Neural crest cell (in vitro differentiated cells): ENCODE results near the gene KCNK17. TPM values are rescaled to one million over a fixed set of nuclear protein-coding genes. Genes with fewer than 3 reads are reported as not detected.

ENCODE experiments used
- DNase-seq: peaks from one replicate; pipeline ENCODE4 v3.0.0; 2021; ENCODE audit warnings: low read depth, mixed read lengths, low spot score
- H3K27ac Mint-ChIP-seq: one replicate; pipeline ENCODE4 v1.8.0; 2021; ENCODE audit warnings: mild to moderate bottlenecking, mixed read lengths; ENCODE audit not compliant: unreplicated experiment
- H3K27me3 Mint-ChIP-seq: 2 replicates; pipeline ENCODE4 v1.8.0; 2021; ENCODE audit warnings: low read depth, mild to moderate bottlenecking, mixed read lengths
- H3K36me3 Mint-ChIP-seq: 2 replicates; pipeline ENCODE4 v1.8.0; 2021; ENCODE audit warnings: low read depth, mild to moderate bottlenecking, mixed read lengths
- H3K4me1 Mint-ChIP-seq: 2 replicates; pipeline ENCODE4 v1.8.0; 2021; ENCODE audit warnings: mixed read lengths
- H3K4me3 Mint-ChIP-seq: one replicate; pipeline ENCODE4 v1.8.0; 2021; ENCODE audit warnings: mild to moderate bottlenecking, mixed read lengths
- H3K9me3 Mint-ChIP-seq: 2 replicates; pipeline ENCODE4 v1.8.0; 2021; ENCODE audit warnings: mixed read lengths
- CTCF ChIP-seq: fragments of 200-600 bp; sonication (generic); conservative IDR thresholded peaks from 2 replicates; pipeline ENCODE4 v1.5.0; 2021; ENCODE audit warnings: antibody characterized with exemption, mild to moderate bottlenecking
- total RNA-seq: library from RNA; stranded (reverse); gene quantifications from 2 replicates; pipeline ENCODE4 v1.2.1, GENCODE V29; 2021

KCNK17 gene
- total RNA-seq, 1 donor from 2014 or later: 1.6 TPM

DNA sequence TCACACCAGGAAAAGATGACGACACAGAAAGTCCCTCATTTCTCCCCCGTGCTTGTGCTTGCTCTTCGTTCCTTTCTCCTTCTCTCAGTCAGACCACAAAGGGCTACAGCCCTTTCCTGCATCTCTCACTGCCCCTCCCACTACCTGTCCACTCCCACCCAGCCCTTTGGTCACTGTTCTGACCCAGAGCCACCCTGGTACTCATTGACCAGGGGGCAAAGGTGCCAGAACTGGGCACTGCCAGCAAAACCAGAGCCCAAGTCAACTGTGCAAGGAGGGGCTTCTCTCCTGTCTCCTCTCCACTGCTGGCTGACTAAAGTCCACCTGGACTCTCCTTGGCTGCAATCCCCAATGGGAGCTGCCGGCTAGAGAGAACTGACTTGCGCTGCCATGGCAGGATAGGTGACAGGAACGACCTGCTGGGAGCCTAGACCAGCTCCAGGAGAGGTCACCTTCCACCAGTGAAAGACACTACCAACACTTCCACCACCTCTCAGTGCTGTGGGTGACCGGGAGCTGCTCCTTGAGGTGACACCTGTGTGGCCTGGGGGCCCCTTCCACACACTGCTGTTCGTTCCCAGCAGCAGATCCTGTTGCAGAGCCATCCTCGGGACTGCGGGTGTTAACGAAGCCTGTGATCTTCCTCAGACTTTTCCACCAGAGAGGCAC lies 32.8 kb downstream of the KCNK17 start:
- Mint-ChIP-seq H3K9me3 (no peaks in the 10 kb centered on the region), H3K4me1 (no peaks in the 10 kb centered on the region), H3K4me3 (no peak overlapping the region), H3K36me3 (no peaks in the 10 kb centered on the region), H3K27ac (peak overlapping the region; percentile 13), H3K27me3 (no peaks in the 10 kb centered on the region)
- no peak for DNase-seq
- TF ChIP-seq CTCF: no peak

DNA sequence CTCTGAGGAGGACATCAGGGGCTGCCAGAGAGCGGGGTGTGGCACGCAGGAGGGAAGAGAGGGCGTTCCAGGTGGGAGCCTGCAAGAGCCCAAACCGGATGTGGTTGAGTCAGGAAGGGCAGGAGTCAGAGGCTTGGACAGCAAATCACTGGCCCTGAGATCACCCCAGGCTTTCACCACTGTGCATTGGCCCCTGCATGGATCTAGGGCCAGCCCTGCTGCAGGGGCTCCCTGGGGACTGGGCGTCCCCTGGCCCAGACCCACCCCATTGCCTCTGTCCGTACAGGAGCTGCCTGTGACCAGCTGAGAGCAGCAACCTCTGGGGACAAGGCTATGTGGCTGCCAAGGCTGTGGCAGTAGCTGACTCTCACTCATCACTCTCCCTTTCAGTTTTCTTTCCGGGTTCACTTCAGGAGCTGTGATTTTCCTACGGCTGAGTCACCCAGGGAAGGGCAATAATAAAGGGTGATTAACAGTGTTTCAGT lies 33.9 kb downstream of the KCNK17 start:
- no peaks in the 10 kb centered on the region for H3K36me3 Mint-ChIP-seq
- H3K9me3 Mint-ChIP-seq: no peaks in the 10 kb centered on the region
- H3K27me3 Mint-ChIP-seq: no peaks in the 10 kb centered on the region
- TF ChIP-seq CTCF: no peak
- H3K4me3 Mint-ChIP-seq: no peak overlapping the region
- H3K4me1 Mint-ChIP-seq: no peaks in the 10 kb centered on the region
- no peak for DNase-seq
- no peak overlapping the region for H3K27ac Mint-ChIP-seq

DNA sequence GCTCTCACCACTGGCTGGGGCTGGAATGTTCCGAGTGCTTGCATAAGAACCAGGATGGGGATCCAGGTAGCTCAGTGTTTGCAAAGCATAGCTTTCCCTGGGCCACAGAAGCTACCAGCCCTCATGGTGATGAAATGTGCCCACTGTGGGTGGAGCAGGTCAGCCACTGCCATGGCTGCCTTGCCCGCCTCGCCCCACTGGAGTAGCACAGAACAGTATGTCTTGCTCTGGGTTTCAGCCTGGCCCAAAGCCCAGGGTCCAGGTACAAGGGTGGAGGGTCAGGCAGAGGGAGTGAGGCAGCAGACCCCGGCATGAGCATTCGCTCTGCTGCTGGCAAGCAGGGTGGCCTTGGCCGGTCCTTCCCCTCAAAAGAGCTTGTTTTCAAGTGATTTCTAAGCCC lies 34.7 kb downstream of the KCNK17 start:
- Mint-ChIP-seq H3K36me3 (no peaks in the 10 kb centered on the region), H3K4me3 (no peak overlapping the region), H3K4me1 (no peaks in the 10 kb centered on the region), H3K9me3 (no peaks in the 10 kb centered on the region), H3K27ac (no peak overlapping the region), H3K27me3 (no peaks in the 10 kb centered on the region)
- no peak for TF ChIP-seq CTCF
- DNase-seq: no peak

DNA sequence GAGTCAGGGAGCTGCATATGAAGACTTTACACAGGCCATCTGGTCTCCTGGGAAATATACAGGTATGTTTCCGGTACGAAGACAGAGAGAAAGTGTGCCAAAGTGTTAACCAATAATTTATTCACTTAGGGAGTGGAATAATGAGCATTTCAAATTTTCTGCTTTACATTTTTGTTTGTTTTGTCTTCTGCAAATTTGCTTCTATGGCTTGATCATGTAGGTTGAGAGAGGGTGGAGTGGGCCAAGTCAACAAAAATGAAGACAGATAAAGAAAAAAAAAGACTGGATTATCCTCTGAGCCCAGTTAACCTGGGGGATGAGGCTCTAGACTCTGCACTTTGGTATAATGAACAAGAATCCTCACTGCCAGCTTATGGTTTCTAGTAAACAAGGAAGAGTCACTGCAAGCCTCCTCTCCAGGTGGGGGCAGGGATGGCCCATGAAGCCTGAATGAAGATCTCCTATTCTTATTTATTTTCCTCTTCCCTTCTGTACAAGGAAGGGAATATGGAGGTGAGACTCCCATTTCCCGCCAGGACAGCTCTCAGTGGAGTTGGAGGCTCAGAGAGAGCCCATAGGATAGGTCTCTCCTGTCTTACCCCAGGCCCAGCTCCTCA lies 37.7 kb downstream of the KCNK17 start:
- Mint-ChIP-seq H3K4me1 (no peaks in the 10 kb centered on the region), H3K36me3 (no peaks in the 10 kb centered on the region), H3K4me3 (no peak overlapping the region), H3K27me3 (no peaks in the 10 kb centered on the region), H3K9me3 (no peaks in the 10 kb centered on the region), H3K27ac (no peak overlapping the region)
- DNase-seq: no peak
- TF ChIP-seq CTCF: no peak

GRCh38 chr6:39274903-39275302 lies 39.3 kb downstream of the KCNK17 start:
- H3K9me3 Mint-ChIP-seq: no peaks in the 10 kb centered on the region
- H3K36me3 Mint-ChIP-seq: no peaks in the 10 kb centered on the region
- DNase-seq: no peak
- H3K27me3 Mint-ChIP-seq: no peaks in the 10 kb centered on the region
- TF ChIP-seq CTCF: no peak
- no peak overlapping the region for H3K4me3 Mint-ChIP-seq
- H3K4me1 Mint-ChIP-seq: no peaks in the 10 kb centered on the region
- H3K27ac Mint-ChIP-seq: no peak overlapping the region
